ENCODE data around the gene TRIM65. TPM values are rescaled to one million over a fixed set of nuclear protein-coding genes. Genes with fewer than 3 reads are reported as not detected.

TRIM65 gene
- total and polyA plus RNA-seq, 2 of the 13 experiments (the other 11 are each of a cell fraction or from before 2014, with no cell fraction given), result 10.3 to 22.4 TPM

- TF ChIP-seq LRRFIP1 (CRISPR knock-in tag; conservative IDR thresholded peaks at IDR 0.05), result peak; percentile 48; the same call in 1 of the 2 replicates
- no peak for TF ChIP-seq TCF7 (IDR thresholded peaks at IDR 0.05; ENCODE audit: low read depth)
- peak; percentile 72; the same call in 1 of the 2 replicates for TF ChIP-seq SPEN (CRISPR knock-in tag; IDR thresholded peaks at IDR 0.05; ENCODE audit: low read depth)
- TF ChIP-seq RXRB (CRISPR knock-in tag; IDR thresholded peaks at IDR 0.05; ENCODE audit: borderline replicate concordance), result peak; percentile 73
- peak; percentile 74; the same call in 1 of the 2 replicates for TF ChIP-seq JUN (CRISPR knock-in tag; IDR thresholded peaks at IDR 0.05)
- TF ChIP-seq TFAP4 (IDR thresholded peaks at IDR 0.05; ENCODE audit: borderline replicate concordance, low read depth), result peak; percentile 52; the same call in 1 of the 2 replicates
- peak; percentile 90 for TF ChIP-seq ZNF687 (CRISPR knock-in tag; IDR thresholded peaks at IDR 0.05)
- 0 out of 2 replicates have a peak, but pooled peaks have one; percentile 62 for TF ChIP-seq RARG (CRISPR knock-in tag; IDR thresholded peaks at IDR 0.05; ENCODE audit: low read depth)
- no peak; the same call in 1 of the 2 replicates for TF ChIP-seq ZNF543 (CRISPR knock-in tag; IDR thresholded peaks at IDR 0.05)
- peak; percentile 38; the same call in 1 of the 2 replicates for TF ChIP-seq NR2C2 (CRISPR knock-in tag; IDR thresholded peaks at IDR 0.05; ENCODE audit: borderline replicate concordance)
- TF ChIP-seq ZNF703 (CRISPR knock-in tag; IDR thresholded peaks at IDR 0.05; ENCODE audit: borderline replicate concordance), result no peak; the same call in 1 of the 2 replicates
- peak in 1 of 2 experiments; percentile 49; a peak in 1 of 4 replicates for TF ChIP-seq NR2F1 (CRISPR knock-in tag; IDR thresholded peaks at IDR 0.05)
- TF ChIP-seq KMT2B (CRISPR knock-in tag; IDR thresholded peaks at IDR 0.05), result peak; percentile 76
- TF ChIP-seq ZFX (CRISPR knock-in tag; IDR thresholded peaks at IDR 0.05; ENCODE audit: low read depth), result peak; percentile 91
- peak; percentile 41; the same call in 1 of the 2 replicates for TF ChIP-seq ZSCAN25 (CRISPR knock-in tag; IDR thresholded peaks at IDR 0.05)
- TF ChIP-seq KLF16 (CRISPR knock-in tag; IDR thresholded peaks at IDR 0.05), result peak in 1 of 2 experiments; percentile 88; a peak in 2 of 4 replicates
Measured at GRCh38 chr17:75869282-75870141, 27.2 kb downstream of the TRIM65 start (continued).

All from HepG2 (cell line).